IMR-90 (cell line): ENCODE measurements around the gene FHAD1. TPM values are rescaled to one million over a fixed set of nuclear protein-coding genes. Genes with fewer than 3 reads are reported as not detected.

Experiments
- ATAC-seq: fragments of 200-7000 bp; cut with Tn5 transposase; 2 replicates; pipeline ENCODE4 v1.9.1; 2020; ENCODE audit warnings: low read depth, mild to moderate bottlenecking, moderate library complexity
- BruUV-seq: library from RNA; stranded (reverse); fragments of 400-500 nt; replicated peaks from 2 replicates; lab custom pipeline; 2021; lab: Mats Ljungman, UMichigan
- CTCF ChIA-PET: fragments of 300-600 bp; formaldehyde crosslinking; extraction: SDS; loops from one replicate; lab custom pipeline; 2021; ENCODE audit warnings: antibody characterized with exemption; lab: Yijun Ruan, JAX
- POLR2A ChIA-PET: fragments of 300-600 bp; sonication (Branson Sonifier 250); formaldehyde crosslinking; loops from one replicate; lab custom pipeline; 2022; ENCODE audit warnings: antibody characterized with exemption; ENCODE audit not compliant: unreplicated experiment; lab: Charles Lee
- DNase-seq: peaks from one replicate; pipeline ENCODE4 v3.0.0; 2013
- H2AFZ ChIP-seq: replicated peaks from 2 replicates; pipeline ENCODE3; 2013; ENCODE audit warnings: low read length, mild to moderate bottlenecking; ENCODE audit not compliant: poor library complexity
- H2AK5ac ChIP-seq: 2 replicates; pipeline ENCODE4 v1.6.1; 2013; ENCODE audit warnings: low read depth, low read length, inconsistent platforms
- H2AK9ac ChIP-seq: replicated peaks from 2 replicates; pipeline ENCODE3; 2013; ENCODE audit warnings: mild to moderate bottlenecking, low read depth, low read length, moderate library complexity; ENCODE audit not compliant: poor library complexity
- H2BK120ac ChIP-seq: 2 replicates; pipeline ENCODE4 v1.6.1; 2013; ENCODE audit warnings: low read depth, low read length, inconsistent platforms
- H2BK15ac ChIP-seq: 3 replicates; pipeline ENCODE4 v1.6.1; 2013; ENCODE audit warnings: low read depth, low read length, inconsistent platforms
- H2BK20ac ChIP-seq: 2 replicates; pipeline ENCODE4 v1.6.1; 2013; ENCODE audit warnings: low read depth, mild to moderate bottlenecking, inconsistent platforms, low read length, moderate library complexity
- H2BK5ac ChIP-seq: 2 replicates; pipeline ENCODE4 v1.6.1; 2013; ENCODE audit warnings: mild to moderate bottlenecking, low read depth, low read length, inconsistent platforms; ENCODE audit not compliant: poor library complexity, severe bottlenecking
- H3K14ac ChIP-seq: replicated peaks from 2 replicates; pipeline ENCODE4 v1.6.1; 2013; ENCODE audit warnings: low read depth, low read length, inconsistent platforms
- H3K18ac ChIP-seq: 2 replicates; pipeline ENCODE4 v1.6.1; 2013; ENCODE audit warnings: low read depth, low read length, control low read depth
- H3K23ac ChIP-seq: 2 replicates; pipeline ENCODE4 v1.6.1; 2013; ENCODE audit warnings: low read depth, low read length, inconsistent platforms
- H3K27ac ChIP-seq: 2 replicates; pipeline ENCODE4 v1.5.1; 2013; ENCODE audit warnings: mild to moderate bottlenecking, control low read depth, low read length; ENCODE audit not compliant: insufficient read depth
- H3K27me3 ChIP-seq: 2 replicates; pipeline ENCODE4 v1.6.1; 2013; ENCODE audit warnings: low read length; ENCODE audit not compliant: control insufficient read depth, insufficient read depth
- H3K36me3 ChIP-seq: 2 replicates; pipeline ENCODE4 v1.6.1; 2013; ENCODE audit warnings: low read length, mixed read lengths; ENCODE audit not compliant: control insufficient read depth, insufficient read depth
- H3K4ac ChIP-seq: 2 replicates; pipeline ENCODE4 v1.6.1; 2013; ENCODE audit warnings: low read depth, low read length, inconsistent platforms
- H3K4me1 ChIP-seq: 2 replicates; pipeline ENCODE4 v1.6.1; 2013; ENCODE audit warnings: low read length, mixed read lengths; ENCODE audit not compliant: control insufficient read depth, insufficient read depth
- H3K4me2 ChIP-seq: 2 replicates; pipeline ENCODE4 v1.6.1; 2013; ENCODE audit warnings: low read depth, mild to moderate bottlenecking, control low read depth, low read length, moderate library complexity
- H3K4me3 ChIP-seq: 2 replicates; pipeline ENCODE4 v1.5.1; 2013; ENCODE audit warnings: low read depth, mild to moderate bottlenecking, control low read depth, low read length, moderate library complexity; ENCODE audit not compliant: insufficient read depth
- H3K56ac ChIP-seq: 2 replicates; pipeline ENCODE4 v1.6.1; 2013; ENCODE audit warnings: low read length, inconsistent platforms; ENCODE audit not compliant: insufficient read depth; ENCODE audit errors: extremely low read depth
- H3K79me1 ChIP-seq, 2 experiments: 2 replicates each; pipeline ENCODE4 v1.6.1; 2013; ENCODE audit warnings: low read length in 2 of 2, inconsistent platforms in 1 of 2, low read depth in 1 of 2
- H3K9ac ChIP-seq: 2 replicates; pipeline ENCODE4 v1.6.1; 2013; ENCODE audit warnings: low read depth, low read length, control low read depth
- H3K9me1 ChIP-seq: 2 replicates; pipeline ENCODE4 v1.6.1; 2013; ENCODE audit warnings: low read length, inconsistent platforms; ENCODE audit not compliant: insufficient read depth
- H3K9me3 ChIP-seq: 2 replicates; pipeline ENCODE4 v1.6.1; 2013; ENCODE audit warnings: low read length; ENCODE audit not compliant: control insufficient read depth, insufficient read depth
- H4K20me1 ChIP-seq: 2 replicates; pipeline ENCODE4 v1.6.1; 2013; ENCODE audit warnings: low read length, inconsistent platforms; ENCODE audit not compliant: insufficient read depth
- H4K5ac ChIP-seq: 2 replicates; pipeline ENCODE4 v1.6.1; 2013; ENCODE audit warnings: mild to moderate bottlenecking, low read depth, low read length, control low read depth
- H4K8ac ChIP-seq, 2 experiments: 2 replicates each; pipeline ENCODE4 v1.6.1; 2013; ENCODE audit warnings: low read depth in 2 of 2, low read length in 2 of 2, control low read depth in 1 of 2, inconsistent platforms in 1 of 2
- H4K91ac ChIP-seq: 2 replicates; pipeline ENCODE4 v1.6.1; 2013; ENCODE audit warnings: low read depth, low read length, inconsistent platforms; ENCODE audit not compliant: insufficient read depth
- BHLHE40 ChIP-seq: fragments of 150-350 bp; IDR thresholded peaks from 2 replicates; pipeline ENCODE4 v1.6.1; 2016; ENCODE audit warnings: mild to moderate bottlenecking, low read depth, low read length
- CEBPB ChIP-seq: IDR thresholded peaks from 2 replicates; pipeline ENCODE4 v1.6.1; 2012; ENCODE audit warnings: low read depth, low read length, improper control_type of control experiment
- CHD1 ChIP-seq: IDR thresholded peaks from 2 replicates; pipeline ENCODE4 v1.6.1; 2012; ENCODE audit warnings: low read depth, low read length, improper control_type of control experiment
- CTCF ChIP-seq: conservative IDR thresholded peaks from 2 replicates; pipeline ENCODE4 v1.5.1; 2012; ENCODE audit warnings: mild to moderate bottlenecking, low read depth, low read length, improper control_type of control experiment
- FOS ChIP-seq: fragments of 150-350 bp; IDR thresholded peaks from 2 replicates; pipeline ENCODE4 v1.6.1; 2016; ENCODE audit warnings: low read depth, low read length
- MAFK ChIP-seq: IDR thresholded peaks from 2 replicates; pipeline ENCODE4 v1.6.1; 2012; ENCODE audit warnings: low read depth, low read length, improper control_type of control experiment
- MXI1 ChIP-seq: IDR thresholded peaks from 2 replicates; pipeline ENCODE4 v1.6.1; 2012; ENCODE audit warnings: low read depth, mild to moderate bottlenecking, low read length, moderate library complexity, borderline replicate concordance
- NFE2L2 ChIP-seq: fragments of 150-350 bp; IDR thresholded peaks from 2 replicates; pipeline ENCODE4 v1.6.1; 2016; ENCODE audit warnings: low read depth, mild to moderate bottlenecking, low read length
- RAD21 ChIP-seq: IDR thresholded peaks from 2 replicates; pipeline ENCODE4 v1.6.1; 2012; ENCODE audit warnings: low read length, improper control_type of control experiment
- SMC3 ChIP-seq: fragments of 150-350 bp; IDR thresholded peaks from 2 replicates; pipeline ENCODE4 v1.6.1; 2016; ENCODE audit warnings: low read depth, mild to moderate bottlenecking, antibody characterized with exemption, low read length, moderate library complexity
- WGBS, 2 experiments: methylation state at CpG; one replicate each; pipeline versions ENCODE4 v1.1.5 to v1.1.7; 2013; ENCODE audit warnings: missing lambda C conversion rate in 2 of 2; ENCODE audit not compliant: insufficient read length in 1 of 2; ENCODE audit errors: extremely low coverage in 2 of 2; 5-methylcytosine and 5-hydroxymethylcytosine counted together
- dilution Hi-C: fragments of 300-500 bp; cut with HindIII; formaldehyde crosslinking; loops from one replicate; pipeline ENCODE4 v1.14.3; 2018; ENCODE audit warnings: low sequenced_read_pairs; ENCODE audit not compliant: unreplicated experiment
- in situ Hi-C: fragments of 300-500 bp; cut with MboI; formaldehyde crosslinking; loops from 3 replicates; pipeline ENCODE4 v1.14.3; 2019; ENCODE audit warnings: low sequenced_read_pairs, inconsistent platforms, mixed read lengths
- intact Hi-C: fragments of 100-400 bp; cut with micrococcal nuclease; formaldehyde crosslinking; loops from 2 replicates; pipeline ENCODE4 v1.10.0; 2022
- polyA plus RNA-seq, 3 experiments: library from polyadenylated mRNA; depleted of rRNA; stranded (reverse); fragments of >200 nt; gene quantifications; 2 replicates each; pipeline ENCODE4 v1.2.3, GENCODE V29; 2012; ENCODE audit warnings: low replicate concordance in 1 of 3
- total RNA-seq: library from RNA; depleted of rRNA; stranded (reverse); fragments of >200 nt; gene quantifications from 2 replicates; pipeline ENCODE4 v1.2.3, GENCODE V29; 2012

The FHAD1 gene
- total and polyA plus RNA-seq, 2 of the 4 experiments (the other 2 are of a cell fraction) = not detected

- no peak overlapping the region for H3K4me2 ChIP-seq
- no peak overlapping the region for H2AFZ ChIP-seq
- H3K36me3 ChIP-seq = no peaks in the 10 kb centered on the region
- no peak overlapping the region for H3K27ac ChIP-seq
- no peak overlapping the region for H3K14ac ChIP-seq
- ChIA-PET POLR2A (no interaction called here), CTCF (no interaction called here)
- in situ Hi-C loops = no loop called here
- DNase-seq (no peak), ATAC-seq (no peak)
- no peak overlapping the region for H4K5ac ChIP-seq
- H3K18ac ChIP-seq = no peak overlapping the region
- BruUV-seq = no TSS peak
- no peak overlapping the region for H2AK5ac ChIP-seq
- H2BK20ac ChIP-seq = no peak overlapping the region
- H3K23ac ChIP-seq = no peak overlapping the region
- intact Hi-C loops = no loop called here
- H3K9ac ChIP-seq = no peak overlapping the region
- H3K9me3 ChIP-seq = no peaks in the 10 kb centered on the region; the same call in 1 of the 2 replicates
- dilution Hi-C loops = no loop called here
- H2BK120ac ChIP-seq = no peak overlapping the region
- no peaks in the 10 kb centered on the region for H4K20me1 ChIP-seq
- WGBS, 2 experiments = 86% methylated on average over 1 of the region's 4 CpGs; no CpG with 5 or more reads in 1 of the 2 experiments
- no peak overlapping the region for H3K56ac ChIP-seq
- no peak overlapping the region for H2BK15ac ChIP-seq
- H3K4me1 ChIP-seq = peaks cover 3% of the 10 kb centered on the region; the same call in 1 of the 2 replicates
- no peak for TF ChIP-seq SMC3
- TF ChIP-seq NFE2L2 = no peak
- TF ChIP-seq CEBPB = no peak
- no peak for TF ChIP-seq FOS
- TF ChIP-seq CHD1 = no peak
- TF ChIP-seq MXI1 = no peak
- no peak for TF ChIP-seq BHLHE40
- TF ChIP-seq MAFK = no peak
- TF ChIP-seq CTCF = no peak
- no peak for TF ChIP-seq RAD21
- no peak overlapping the region for H4K91ac ChIP-seq
- H3K4me3 ChIP-seq = no peak overlapping the region
- no peak overlapping the region for H2BK5ac ChIP-seq
- H2AK9ac ChIP-seq = peak overlapping the region; percentile 57
- H3K79me1 ChIP-seq = no peaks in the 10 kb centered on the region
- H3K27me3 ChIP-seq = peaks cover 5% of the 10 kb centered on the region; the same call in 1 of the 2 replicates
- H3K9me1 ChIP-seq = no peaks in the 10 kb centered on the region
- H3K4ac ChIP-seq = no peak overlapping the region
- H4K8ac ChIP-seq = no peak overlapping the region
Observed at GRCh38 chr1:15286452-15286851, 39.4 kb downstream of the FHAD1 start.
